GM19324 (cell line): ENCODE results near the gene IFT172.
"Not testable (repeated sequence)": the region's sequence is repeated elsewhere in the genome, so short reads cannot be mapped to it uniquely, and the experiment has no call there.

Experiments
- ATAC-seq: cut with Tn5 transposase; IDR thresholded peaks from one replicate; pipeline ENCODE4 v1.9.1; 2021; ENCODE audit warnings: mild to moderate bottlenecking, moderate library complexity; ENCODE audit not compliant: unreplicated experiment, low FRiP score

The IFT172 gene

GRCh38 chr2:27428978-27429541, 60.5 kb downstream of the IFT172 start:
- ATAC-seq, result peak; percentile 70

GRCh38 chr2:27428213-27428977, 61.1 kb downstream of the IFT172 start, which contains the start of gene NRBP1:
NRBP1 (plus strand) TSS chr2:27428631; CDS start chr2:27433274, 4,643 bp downstream.
- peak; percentile 94 for ATAC-seq

GRCh38 chr2:27427863-27428212, 61.7 kb downstream of the IFT172 start:
- no peak for ATAC-seq

- not testable (repeated sequence) for ATAC-seq
These were observed 64.5 kb downstream of the IFT172 start for GRCh38 chr2:27425039-27425438.

GRCh38 chr2:27422958-27423357, 66.6 kb downstream of the IFT172 start:
- ATAC-seq, result no peak

GRCh38 chr2:27421660-27422250, 67.8 kb downstream of the IFT172 start:
- no peak for ATAC-seq

- no peak for ATAC-seq
These were observed 68.5 kb downstream of the IFT172 start for GRCh38 chr2:27420996-27421395.

GRCh38 chr2:27416151-27416550, 73.4 kb downstream of the IFT172 start:
- no peak for ATAC-seq

- no peak for ATAC-seq
These were observed 77.0 kb downstream of the IFT172 start for GRCh38 chr2:27412419-27413152.

GRCh38 chr2:27409321-27410073, 80.0 kb downstream of the IFT172 start, which contains the start of gene PPM1G:
PPM1G (minus strand) TSS chr2:27409591; CDS start chr2:27409422, 169 bp downstream.
- peak; percentile 96 for ATAC-seq

- peak; percentile 29 for ATAC-seq
These were observed 80.8 kb downstream of the IFT172 start for GRCh38 chr2:27408601-27409320.

- ATAC-seq, result no peak
These were observed 81.6 kb downstream of the IFT172 start for GRCh38 chr2:27407798-27408491.

- no peak for ATAC-seq
These were observed 89.0 kb downstream of the IFT172 start for GRCh38 chr2:27400348-27401135.

GRCh38 chr2:27398962-27399361, 90.6 kb downstream of the IFT172 start:
- no peak for ATAC-seq
